K562 (cell line): ENCODE results near the gene RNF128. TPM values are rescaled to one million over a fixed set of nuclear protein-coding genes. Genes with fewer than 3 reads are reported as not detected.

Experiments
- ATAC-seq: fragments of 200-7000 bp; cut with Tn5 transposase; 3 replicates; pipeline ENCODE4 v1.9.1; 2020; ENCODE audit warnings: moderate library complexity
- BruUV-seq: library from RNA; stranded (reverse); fragments of 400-500 nt; replicated peaks from 2 replicates; lab custom pipeline; 2021; lab: Mats Ljungman, UMichigan
- CTCF ChIA-PET: fragments of 300-600 bp; formaldehyde crosslinking; extraction: SDS; loops from one replicate; lab custom pipeline; 2021; ENCODE audit warnings: low intra/inter-chr PET ratio; lab: Yijun Ruan, JAX
- POLR2A ChIA-PET: fragments of 300-600, 350-650 bp; sonication (Branson Sonifier 250); formaldehyde crosslinking; extraction: SDS; loops from one replicate; lab custom pipeline; 2021; ENCODE audit warnings: antibody characterized with exemption, inconsistent platforms; lab: Yijun Ruan, JAX
- DNase-seq, 4 experiments: peaks; one replicate each; pipeline versions ENCODE4 v3.0.0 to v3.0.0-alpha.2; 2011 to 2018; ENCODE audit warnings: low spot score in 3 of 4, mixed read lengths in 3 of 4; ENCODE audit errors: extremely low read depth in 1 of 4
- FAIRE-seq: peaks from 2 replicates; lab custom pipeline; 2011; peaks lifted over from hg19 to GRCh38; lab: Jason Lieb, UNC
- H2AFZ ChIP-seq: 2 replicates; pipeline ENCODE4 v1.6.0; 2011; ENCODE audit warnings: low read depth, low read length, control low read depth, inconsistent platforms
- H3K27ac ChIP-seq: fragments of 200-600 bp; 3 replicates; pipeline ENCODE4 v1.8.0; 2011; ENCODE audit warnings: low read depth, mild to moderate bottlenecking, control low read depth, inconsistent platforms, low read length, moderate library complexity, mixed read lengths; ENCODE audit errors: extremely low read depth
- H3K27me3 ChIP-seq, 2 experiments: fragments of 300-600 bp in 1 of 2; 2 replicates in 1 of 2; 3 replicates in 1 of 2; pipeline versions ENCODE4 v1.6.0 to v1.8.0; 2011; ENCODE audit warnings: inconsistent platforms in 2 of 2, low read length in 2 of 2, mild to moderate bottlenecking in 1 of 2, mixed read lengths in 1 of 2, moderate library complexity in 1 of 2; ENCODE audit not compliant: control insufficient read depth in 2 of 2, insufficient read depth in 2 of 2
- H3K36me3 ChIP-seq: fragments of 300-600 bp; 3 replicates; pipeline ENCODE4 v1.8.0; 2011; ENCODE audit warnings: mild to moderate bottlenecking, low read length, inconsistent platforms; ENCODE audit not compliant: control insufficient read depth, insufficient read depth
- H3K4me1 ChIP-seq, 2 experiments: fragments of 200-600 bp in 1 of 2; replicated peaks in 1 of 2; 2 replicates in 1 of 2; 3 replicates in 1 of 2; pipeline versions ENCODE4 v1.5.1 to v1.8.0; 2011; ENCODE audit warnings: inconsistent platforms in 2 of 2, low read length in 2 of 2, mild to moderate bottlenecking in 1 of 2, mixed read lengths in 1 of 2, moderate library complexity in 1 of 2; ENCODE audit not compliant: control insufficient read depth in 2 of 2, insufficient read depth in 2 of 2
- H3K4me2 ChIP-seq: 2 replicates; pipeline ENCODE4 v1.6.1; 2011; ENCODE audit warnings: low read length, control low read depth, inconsistent platforms, mixed read lengths; ENCODE audit not compliant: insufficient read depth
- H3K4me3 ChIP-seq: fragments of 200-600 bp; sonication (generic), shearing (Covaris generic); 2 replicates; pipeline ENCODE4 v1.5.1; 2016; ENCODE audit warnings: control low read depth, inconsistent platforms
- H3K79me2 ChIP-seq: fragments of 200-600 bp; 3 replicates; pipeline ENCODE4 v1.8.0; 2011; ENCODE audit warnings: low read length, inconsistent platforms; ENCODE audit not compliant: control insufficient read depth, insufficient read depth
- H3K9ac ChIP-seq, 2 experiments: 2 replicates each; pipeline versions ENCODE4 v1.6.0 to v1.6.1; 2011; ENCODE audit warnings: low read depth in 2 of 2, low read length in 2 of 2, control low read depth in 1 of 2, inconsistent platforms in 1 of 2, mild to moderate bottlenecking in 1 of 2, mixed read lengths in 1 of 2; ENCODE audit not compliant: insufficient read depth in 1 of 2
- H3K9me1 ChIP-seq: one replicate; pipeline ENCODE4 v1.6.0; 2011; ENCODE audit warnings: inconsistent platforms, mild to moderate bottlenecking, low read length, moderate library complexity; ENCODE audit not compliant: control insufficient read depth, insufficient read depth
- H3K9me3 ChIP-seq: replicated peaks from 2 replicates; pipeline ENCODE4 v1.5.1; 2011; ENCODE audit warnings: low read depth, low read length, inconsistent platforms; ENCODE audit not compliant: control insufficient read depth, insufficient read depth
- H4K20me1 ChIP-seq: replicated peaks from 2 replicates; pipeline ENCODE4 v1.6.1; 2011; ENCODE audit warnings: low read length, inconsistent platforms, mixed read lengths; ENCODE audit not compliant: control insufficient read depth, insufficient read depth
- BRD9 ChIP-seq: fragments of 450-650 bp; IDR thresholded peaks from 2 replicates; pipeline ENCODE4 v1.6.1; 2018; ENCODE audit warnings: low read depth; ENCODE audit not compliant: partially characterized antibody
- CUX1 ChIP-seq: fragments of 200-800 bp; sonication (Bioruptor generic); IDR thresholded peaks from 2 replicates; pipeline ENCODE4 v1.6.1; 2016; ENCODE audit warnings: missing genetic modification characterization, missing compliant biosample characterization
- EHMT2 ChIP-seq: fragments of 450-650 bp; IDR thresholded peaks from 2 replicates; pipeline ENCODE4 v1.6.1; 2018; ENCODE audit warnings: antibody characterized with exemption
- FOXJ3 ChIP-seq: sonication (generic); formaldehyde crosslinking; IDR thresholded peaks from 2 replicates; pipeline ENCODE4 v1.4.0; 2020; ENCODE audit warnings: mild to moderate bottlenecking, missing genetic modification reagents
- FOXO4 ChIP-seq: fragments of 450-650 bp; formaldehyde crosslinking; IDR thresholded peaks from 2 replicates; pipeline ENCODE4 v1.4.0; 2020; ENCODE audit warnings: mild to moderate bottlenecking, moderate library complexity
- FOXP1 ChIP-seq: sonication (generic); formaldehyde crosslinking; IDR thresholded peaks from 2 replicates; pipeline ENCODE4 v1.8.0; 2022; ENCODE audit warnings: mild to moderate bottlenecking, missing genetic modification reagents
- HMBOX1 ChIP-seq: sonication (generic); IDR thresholded peaks from 2 replicates; pipeline ENCODE4 v1.6.1; 2016
- MCM7 ChIP-seq, 2 experiments: fragments of 450-650 bp; IDR thresholded peaks; 2 replicates each; pipeline ENCODE4 v1.6.1; 2016 to 2018
- SNIP1 ChIP-seq: fragments of 450-650 bp; IDR thresholded peaks from 2 replicates; pipeline ENCODE4 v1.7.1; 2017; ENCODE audit warnings: low read depth, mild to moderate bottlenecking
- ZNF444 ChIP-seq: fragments of 250-450 bp; sonication (Bioruptor Pico); IDR thresholded peaks from 2 replicates; pipeline ENCODE4 v1.4.0; 2020; ENCODE audit warnings: mild to moderate bottlenecking, moderate library complexity
- WGBS: fragments of 100-300 bp; shearing (Covaris generic); methylation state at CpG from one replicate; pipeline ENCODE4 v1.1.6; 2016; ENCODE audit warnings: low coverage, mixed read lengths; ENCODE audit not compliant: insufficient coverage; ENCODE audit errors: missing lambda C conversion rate; 5-methylcytosine and 5-hydroxymethylcytosine counted together
- in situ Hi-C: fragments of 300-500 bp; cut with MboI; formaldehyde crosslinking; loops from 4 replicates; pipeline ENCODE4 v1.15.0; 2018; ENCODE audit warnings: inconsistent platforms, mixed read lengths
- intact Hi-C: fragments of 100-400 bp; cut with micrococcal nuclease; formaldehyde crosslinking; loops from 2 replicates; pipeline ENCODE4 v1.14.2; 2022
- polyA plus RNA-seq, 8 experiments: library from polyadenylated mRNA; depleted of rRNA in 4 of 8; stranded (reverse) in 5 of 8; unstranded in 3 of 8; fragments of >200 nt; fragmentation: Nextera tagmentation in 2 of 8; fragmentation: Illumina TruSeq in 1 of 8; extraction: Ambion mirVana in 2 of 8; extraction: Trizol in 1 of 8; gene quantifications; 2 replicates each; pipeline versions ENCODE4 v1.2.1 to v1.2.3, GENCODE V29; 2011 to 2014; ENCODE audit warnings: inconsistent platforms in 1 of 8, missing spikeins in 1 of 8
- total RNA-seq, 7 experiments: library from RNA; depleted of rRNA in 6 of 7; stranded (reverse); fragments of >200 nt in 6 of 7; fragmentation: Illumina TruSeq in 2 of 7; extraction: Trizol in 2 of 7; gene quantifications; 2 replicates each; pipeline versions ENCODE4 v1.2.1 to v1.2.3, GENCODE V29; 2011 to 2021; ENCODE audit warnings: low replicate concordance in 1 of 7
- TF ChIP-seq, protein P1 (sequence below): sonication (generic); formaldehyde crosslinking; IDR thresholded peaks from 2 replicates; pipeline ENCODE4 v1.8.1; 2023; ENCODE audit warnings: missing genetic modification reagents, mild to moderate bottlenecking, borderline replicate concordance

The RNF128 gene
- total and polyA plus RNA-seq, 9 of the 15 experiments (the other 6 are each of a cell fraction or from before 2014, with no cell fraction given), result 0.07 TPM; not detected in 8

DNA sequence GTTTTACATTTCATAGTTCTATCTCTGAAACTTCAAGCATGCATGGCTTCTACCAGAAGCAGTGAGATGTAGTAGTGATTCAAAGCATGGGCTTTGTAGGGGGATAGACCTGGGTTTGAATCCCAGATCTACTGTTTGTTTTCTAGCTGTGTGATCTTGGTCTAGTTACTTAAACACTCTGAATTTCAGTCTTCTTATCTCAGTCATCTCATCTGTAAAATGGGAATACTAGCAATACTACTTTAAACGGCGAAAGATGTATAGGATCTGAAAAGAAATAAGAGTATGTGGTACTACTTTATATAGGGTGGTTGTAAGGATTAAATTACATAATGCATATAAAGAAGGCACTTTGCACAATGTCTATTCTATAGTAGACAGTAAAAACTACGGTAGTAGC is 20.0 kb upstream of the RNF128 start:
- no peaks in the 10 kb centered on the region for H3K9me3 ChIP-seq
- no peak overlapping the region for H2AFZ ChIP-seq
- no peaks in the 10 kb centered on the region for H3K27me3 ChIP-seq
- no peak overlapping the region for H3K27ac ChIP-seq
- POLR2A ChIA-PET, result no interaction called here
- no peaks in the 10 kb centered on the region for H3K9me1 ChIP-seq
- H3K4me2 ChIP-seq, result no peak overlapping the region
- ATAC-seq, result no peak
- H3K9ac ChIP-seq, result no peak overlapping the region
- no peak overlapping the region for H3K4me3 ChIP-seq
- H3K36me3 ChIP-seq, result no peaks in the 10 kb centered on the region
- BruUV-seq, result no TSS peak
- FAIRE-seq, result no peak
- in situ Hi-C loops (no loop called here), intact Hi-C loops (no loop called here)
- CTCF ChIA-PET, result no interaction called here
- no peaks in the 10 kb centered on the region for H3K4me1 ChIP-seq
- H4K20me1 ChIP-seq, result no peaks in the 10 kb centered on the region
- DNase-seq, result no peak
- 3% methylated on average over 3 of the region's 3 CpGs for WGBS
- H3K79me2 ChIP-seq, result no peaks in the 10 kb centered on the region
- TF ChIP-seq CUX1 (CRISPR knock-in tag) (no peak), EHMT2 (no peak), FOXP1 (CRISPR knock-in tag) (no peak), SNIP1 (no peak), BRD9 (no peak), HMBOX1 (no peak), FOXJ3 (CRISPR knock-in tag) (no peak), MCM7 (IDR thresholded peaks at IDR 0.05) (no peak), FOXO4 (CRISPR knock-in tag) (no peak), ZNF444 (no peak)
- TF ChIP-seq, protein P1, sequence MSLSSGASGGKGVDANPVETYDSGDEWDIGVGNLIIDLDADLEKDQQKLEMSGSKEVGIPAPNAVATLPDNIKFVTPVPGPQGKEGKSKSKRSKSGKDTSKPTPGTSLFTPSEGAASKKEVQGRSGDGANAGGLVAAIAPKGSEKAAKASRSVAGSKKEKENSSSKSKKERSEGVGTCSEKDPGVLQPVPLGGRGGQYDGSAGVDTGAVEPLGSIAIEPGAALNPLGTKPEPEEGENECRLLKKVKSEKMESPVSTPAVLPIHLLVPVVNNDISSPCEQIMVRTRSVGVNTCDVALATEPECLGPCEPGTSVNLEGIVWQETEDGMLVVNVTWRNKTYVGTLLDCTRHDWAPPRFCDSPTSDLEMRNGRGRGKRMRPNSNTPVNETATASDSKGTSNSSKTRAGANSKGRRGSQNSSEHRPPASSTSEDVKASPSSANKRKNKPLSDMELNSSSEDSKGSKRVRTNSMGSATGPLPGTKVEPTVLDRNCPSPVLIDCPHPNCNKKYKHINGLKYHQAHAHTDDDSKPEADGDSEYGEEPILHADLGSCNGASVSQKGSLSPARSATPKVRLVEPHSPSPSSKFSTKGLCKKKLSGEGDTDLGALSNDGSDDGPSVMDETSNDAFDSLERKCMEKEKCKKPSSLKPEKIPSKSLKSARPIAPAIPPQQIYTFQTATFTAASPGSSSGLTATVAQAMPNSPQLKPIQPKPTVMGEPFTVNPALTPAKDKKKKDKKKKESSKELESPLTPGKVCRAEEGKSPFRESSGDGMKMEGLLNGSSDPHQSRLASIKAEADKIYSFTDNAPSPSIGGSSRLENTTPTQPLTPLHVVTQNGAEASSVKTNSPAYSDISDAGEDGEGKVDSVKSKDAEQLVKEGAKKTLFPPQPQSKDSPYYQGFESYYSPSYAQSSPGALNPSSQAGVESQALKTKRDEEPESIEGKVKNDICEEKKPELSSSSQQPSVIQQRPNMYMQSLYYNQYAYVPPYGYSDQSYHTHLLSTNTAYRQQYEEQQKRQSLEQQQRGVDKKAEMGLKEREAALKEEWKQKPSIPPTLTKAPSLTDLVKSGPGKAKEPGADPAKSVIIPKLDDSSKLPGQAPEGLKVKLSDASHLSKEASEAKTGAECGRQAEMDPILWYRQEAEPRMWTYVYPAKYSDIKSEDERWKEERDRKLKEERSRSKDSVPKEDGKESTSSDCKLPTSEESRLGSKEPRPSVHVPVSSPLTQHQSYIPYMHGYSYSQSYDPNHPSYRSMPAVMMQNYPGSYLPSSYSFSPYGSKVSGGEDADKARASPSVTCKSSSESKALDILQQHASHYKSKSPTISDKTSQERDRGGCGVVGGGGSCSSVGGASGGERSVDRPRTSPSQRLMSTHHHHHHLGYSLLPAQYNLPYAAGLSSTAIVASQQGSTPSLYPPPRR (CRISPR knock-in tag), result no peak
